AG10803 (cell line): ENCODE measurements around the gene PET100.

Source experiments
- DNase-seq: peaks from one replicate; pipeline ENCODE4 v3.0.0; 2010; ENCODE audit warnings: low read depth
- H3K4me3 ChIP-seq: 2 replicates; pipeline ENCODE4 v1.5.1; 2011; ENCODE audit warnings: mild to moderate bottlenecking, low read length, control low read depth
- CTCF ChIP-seq: conservative IDR thresholded peaks from 2 replicates; pipeline ENCODE4 v1.5.1; 2011; ENCODE audit warnings: mild to moderate bottlenecking, low read length, control low read depth, inconsistent platforms

PET100 gene

GRCh38 chr19:7657131-7657751 lies 27.6 kb downstream of the PET100 start:
- DNase-seq: peak; percentile 31
- no peak for TF ChIP-seq CTCF
- H3K4me3 ChIP-seq: no peak overlapping the region

- no peak overlapping the region for H3K4me3 ChIP-seq
- no peak for DNase-seq
- TF ChIP-seq CTCF: no peak
Measured at GRCh38 chr19:7658219-7658686, 28.7 kb downstream of the PET100 start.

GRCh38 chr19:7661744-7662538 lies 32.3 kb downstream of the PET100 start:
- no peak overlapping the region for H3K4me3 ChIP-seq
- DNase-seq: no peak
- TF ChIP-seq CTCF: no peak

- TF ChIP-seq CTCF: no peak
- no peak overlapping the region for H3K4me3 ChIP-seq
- no peak for DNase-seq
Measured at GRCh38 chr19:7662657-7663056, 33.1 kb downstream of the PET100 start.

DNA sequence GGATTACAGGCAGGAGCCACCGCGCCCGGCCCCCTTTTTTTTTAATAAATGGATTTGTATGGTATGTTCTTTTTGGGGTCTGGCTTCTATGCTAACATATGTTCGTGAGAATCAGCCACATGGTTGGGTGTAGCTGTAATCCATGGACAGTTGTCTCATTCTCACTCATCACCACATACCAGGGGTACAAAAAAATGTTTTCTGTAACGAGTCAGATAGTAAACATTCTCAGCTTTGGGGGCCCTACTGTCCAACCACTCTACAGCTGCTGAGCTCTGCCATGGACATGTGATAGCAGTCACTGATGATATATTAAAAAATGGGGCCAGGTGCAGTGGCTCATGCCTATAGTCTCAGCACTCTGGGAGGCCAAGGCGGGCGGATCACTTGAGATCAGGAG lies 34.1 kb downstream of the PET100 start:
- DNase-seq: no peak
- no peak for TF ChIP-seq CTCF
- H3K4me3 ChIP-seq: no peak overlapping the region

- H3K4me3 ChIP-seq: no peak overlapping the region
Measured at GRCh38 chr19:7665076-7665475, 35.5 kb downstream of the PET100 start.

More at GRCh38 chr19:7665076-7665475, 35.5 kb downstream of the PET100 start:
- no peak for TF ChIP-seq CTCF
- peak; percentile 54 for DNase-seq
